HepG2 (cell line): ENCODE results near the gene COL26A1.

ENCODE experiments used
- BCL6 ChIP-seq: IDR thresholded peaks from 2 replicates; pipeline ENCODE4 v1.6.1; 2016; ENCODE audit warnings: missing genetic modification reagents, missing compliant biosample characterization
- CENPX ChIP-seq: sonication (generic); formaldehyde crosslinking; IDR thresholded peaks from 2 replicates; pipeline ENCODE4 v1.9.0; 2021; ENCODE audit warnings: mild to moderate bottlenecking, missing genetic modification reagents, moderate library complexity
- FOXJ3 ChIP-seq: sonication (generic); formaldehyde crosslinking; IDR thresholded peaks from 2 replicates; pipeline ENCODE4 v1.4.0; 2020; ENCODE audit warnings: missing genetic modification reagents, mild to moderate bottlenecking, borderline replicate concordance
- HMGXB3 ChIP-seq: sonication (generic); formaldehyde crosslinking; IDR thresholded peaks from 2 replicates; pipeline ENCODE4 v1.4.0; 2020; ENCODE audit warnings: missing genetic modification reagents, borderline replicate concordance
- JUN ChIP-seq: sonication (generic); formaldehyde crosslinking; IDR thresholded peaks from 2 replicates; pipeline ENCODE4 v1.4.0; 2020; ENCODE audit warnings: mild to moderate bottlenecking, missing genetic modification reagents
- NPAS2 ChIP-seq: sonication (generic); formaldehyde crosslinking; IDR thresholded peaks from 2 replicates; pipeline ENCODE4 v1.8.0; 2022; ENCODE audit warnings: mild to moderate bottlenecking, missing genetic modification reagents, borderline replicate concordance
- PCBP1 ChIP-seq: fragments of 200-400 bp; formaldehyde crosslinking; IDR thresholded peaks from 2 replicates; pipeline ENCODE4 v1.6.1; 2017; ENCODE audit warnings: mild to moderate bottlenecking, low read depth, low read length, borderline replicate concordance
- POLR2A ChIP-seq, 2 experiments: IDR thresholded peaks; 2 replicates each; pipeline ENCODE4 v1.6.1; 2011; ENCODE audit warnings: low read depth in 2 of 2, low read length in 2 of 2, mild to moderate bottlenecking in 1 of 2, moderate library complexity in 1 of 2; ENCODE audit not compliant: insufficient read depth in 1 of 2
- SALL2 ChIP-seq: sonication (generic); formaldehyde crosslinking; IDR thresholded peaks from 2 replicates; pipeline ENCODE4 v1.8.1; 2023; ENCODE audit warnings: mild to moderate bottlenecking, missing genetic modification reagents, inconsistent platforms
- TGIF2 ChIP-seq: IDR thresholded peaks from 2 replicates; pipeline ENCODE4 v1.6.1; 2016; ENCODE audit warnings: control low read depth, missing compliant biosample characterization
- YY1 ChIP-seq: IDR thresholded peaks from 2 replicates; pipeline ENCODE4 v1.6.1; 2011; ENCODE audit warnings: low read length, low read depth, moderate library complexity, mild to moderate bottlenecking; ENCODE audit not compliant: insufficient read depth, insufficient replicate concordance
- ZNF768 ChIP-seq: sonication (generic); formaldehyde crosslinking; IDR thresholded peaks from 2 replicates; pipeline ENCODE4 v1.4.0; 2020; ENCODE audit warnings: missing genetic modification reagents
- ZNF878 ChIP-seq: sonication (generic); formaldehyde crosslinking; IDR thresholded peaks from 2 replicates; pipeline ENCODE4 v1.8.1; 2023; ENCODE audit warnings: mild to moderate bottlenecking, missing genetic modification reagents, moderate library complexity

GRCh38 chr7:101545441-101546190, 182.9 kb downstream of the COL26A1 start:
- TF ChIP-seq CENPX (CRISPR knock-in tag), result no peak
- TF ChIP-seq POLR2A (IDR thresholded peaks at IDR 0.05; ENCODE audit: insufficient read depth in 1 of 2, low read depth in 2 of 2, low read length in 2 of 2), result no peak
- TF ChIP-seq JUN (CRISPR knock-in tag), result no peak
- TF ChIP-seq TGIF2, result no peak
- no peak for TF ChIP-seq NPAS2 (CRISPR knock-in tag)
- TF ChIP-seq FOXJ3 (CRISPR knock-in tag), result no peak
- no peak for TF ChIP-seq SALL2
- TF ChIP-seq YY1, result no peak
- TF ChIP-seq ZNF878, result no peak
- TF ChIP-seq BCL6 (CRISPR knock-in tag), result no peak
- no peak for TF ChIP-seq ZNF768 (CRISPR knock-in tag)
- no peak for TF ChIP-seq HMGXB3
- no peak for TF ChIP-seq PCBP1
